Brain microvascular endothelial cell (primary cell): Measurements from ENCODE around the gene IFIH1.

Experiments used
- DNase-seq: peaks from one replicate; pipeline ENCODE4 v3.0.0-alpha.2; 2020
- H3K27ac ChIP-seq: fragments of 250-450 bp; sonication (Bioruptor Pico); 2 replicates; pipeline ENCODE4 v1.5.1; 2020; ENCODE audit warnings: mild to moderate bottlenecking, moderate library complexity
- H3K27me3 ChIP-seq: fragments of 250-450 bp; sonication (Bioruptor Pico); replicated peaks from 2 replicates; pipeline ENCODE4 v1.5.1; 2020; ENCODE audit warnings: mild to moderate bottlenecking
- H3K36me3 ChIP-seq: fragments of 250-450 bp; sonication (Bioruptor Pico); replicated peaks from 2 replicates; pipeline ENCODE4 v1.5.1; 2020; ENCODE audit warnings: mild to moderate bottlenecking
- H3K4me3 ChIP-seq: 2 replicates; pipeline ENCODE4 v1.5.1; 2011; ENCODE audit warnings: low read depth, mild to moderate bottlenecking, control low read depth, low read length, moderate library complexity
- CTCF ChIP-seq: IDR thresholded peaks from 2 replicates; pipeline ENCODE4 v1.5.1; 2011; ENCODE audit warnings: low read depth, mild to moderate bottlenecking, moderate library complexity, low read length, control low read depth, inconsistent platforms; ENCODE audit errors: missing control alignments
- in situ Hi-C: cut with HindIII; loops from 2 replicates; pipeline ENCODE4 v1.10.0; 2017; ENCODE audit warnings: low sequenced_read_pairs, low pct_ligation_motif_present

IFIH1 gene

DNA sequence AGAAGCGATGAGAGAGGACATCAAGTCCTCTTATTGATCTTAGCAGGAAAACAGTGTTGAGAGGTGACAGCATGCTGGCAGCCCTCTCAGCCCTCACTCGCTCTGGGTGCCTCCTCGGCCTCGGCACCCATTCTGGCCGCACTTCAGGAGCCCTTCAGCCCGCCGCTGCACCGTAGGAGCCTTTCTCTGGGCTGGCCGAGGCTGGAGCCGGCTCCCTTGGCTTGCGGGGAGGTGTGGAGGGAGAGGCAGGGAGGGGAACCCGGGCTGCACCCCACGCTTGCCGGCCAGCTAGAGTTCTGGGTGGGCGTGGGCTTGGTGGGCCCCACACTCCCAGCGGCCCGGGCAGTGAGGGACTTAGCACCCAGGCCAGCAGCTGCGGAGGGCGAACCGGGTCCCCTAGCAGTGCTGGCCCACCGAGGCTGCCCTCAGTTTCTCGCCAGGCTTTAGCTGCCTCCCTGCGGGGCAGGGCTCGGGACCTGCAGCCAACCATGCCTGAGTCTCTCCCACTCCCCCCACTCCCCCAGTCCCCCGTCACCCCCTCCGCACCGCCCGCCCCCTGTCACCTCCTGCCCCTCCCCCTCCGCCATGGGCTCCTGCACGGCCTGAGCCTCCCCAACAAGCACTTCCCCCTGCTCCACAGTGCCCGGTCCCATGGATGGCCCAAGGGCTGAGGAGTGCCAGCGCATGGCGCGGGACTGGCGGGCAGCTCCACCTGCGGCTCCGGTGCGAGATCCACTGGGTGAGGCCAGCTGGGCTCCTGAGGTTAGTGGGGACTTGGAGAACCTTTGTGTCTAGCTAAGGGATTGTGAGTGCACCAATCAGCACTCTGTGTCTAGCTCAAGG is 83.6 kb downstream of the IFIH1 start:
- peaks cover 74% of the 10 kb centered on the region for H3K36me3 ChIP-seq
- no peak overlapping the region for H3K27ac ChIP-seq
- no peaks in the 10 kb centered on the region for H3K27me3 ChIP-seq
- no peak for TF ChIP-seq CTCF
- H3K4me3 ChIP-seq, result no peak overlapping the region
- DNase-seq, result no peak
- in situ Hi-C loops, result no loop called here

- Histone ChIP-seq H3K36me3 (peaks cover 64% of the 10 kb centered on the region), H3K27me3 (no peaks in the 10 kb centered on the region), H3K27ac (peak overlapping the region; percentile 25), H3K4me3 (no peak overlapping the region)
- in situ Hi-C loops, result no loop called here
- TF ChIP-seq CTCF, result no peak
- DNase-seq, result peak; percentile 47
Observed at GRCh38 chr2:162233197-162233596, 85.3 kb downstream of the IFIH1 start.

- in situ Hi-C loops, result no loop called here
- DNase-seq, result no peak
- TF ChIP-seq CTCF, result no peak
- peaks cover 60% of the 10 kb centered on the region for H3K36me3 ChIP-seq
- peak overlapping the region; percentile 1 for H3K27ac ChIP-seq
- no peaks in the 10 kb centered on the region for H3K27me3 ChIP-seq
- no peak overlapping the region for H3K4me3 ChIP-seq
Observed at GRCh38 chr2:162232671-162233070, 85.8 kb downstream of the IFIH1 start.

- Histone ChIP-seq H3K27ac (no peak overlapping the region), H3K4me3 (no peak overlapping the region)
- no peak for DNase-seq
Observed at GRCh38 chr2:162232027-162232426, 86.5 kb downstream of the IFIH1 start.

GRCh38 chr2:162230761-162231160 is 87.7 kb downstream of the IFIH1 start:
- H3K27ac ChIP-seq, result no peak overlapping the region
- H3K27me3 ChIP-seq, result no peaks in the 10 kb centered on the region
- H3K4me3 ChIP-seq, result no peak overlapping the region
- TF ChIP-seq CTCF, result no peak
- in situ Hi-C loops, result no loop called here
- DNase-seq, result no peak
- H3K36me3 ChIP-seq, result peaks cover 55% of the 10 kb centered on the region

More at GRCh38 chr2:162232027-162232426, 86.5 kb downstream of the IFIH1 start:
- no peaks in the 10 kb centered on the region for H3K27me3 ChIP-seq
- H3K36me3 ChIP-seq, result peaks cover 58% of the 10 kb centered on the region
- in situ Hi-C loops, result no loop called here
- no peak for TF ChIP-seq CTCF
